Activated CD8-positive, alpha-beta T cell treated with anti-CD3 and anti-CD28 coated beads, Interleukin-2, amount 10 ng/mL, durations not matched to agents 7 days and 5 days (primary cell): ENCODE data around the gene KRTAP13-2. TPM values are rescaled to one million over a fixed set of nuclear protein-coding genes. Genes with fewer than 3 reads are reported as not detected.

Experiments
- microRNA-seq: library from miRNA; unstranded; fragments of <30 nt; microRNA quantifications from one replicate; pipeline ENCODE4 v1.2.0, GENCODE V29; 2022
- total RNA-seq, 2 experiments: library from RNA; stranded (reverse); gene quantifications; one replicate each; pipeline ENCODE4 v1.2.3, GENCODE V29; 2021

Gene KRTAP13-2
- total RNA-seq, 2 experiments from 2014 or later = not detected

Small RNA genes within 50 kb of the gene (microRNA-seq; reads per million reads assigned to microRNA genes)
- gene MIR4327 = not detected

Other genes starting within 250 kb of the KRTAP13-2 start
- gene CLDN17, start 205.5 kb downstream of the KRTAP13-2 start, total RNA-seq = not detected
- gene CLDN8, start 156.2 kb downstream of the KRTAP13-2 start, total RNA-seq = not detected
- not detected for gene KRTAP24-1, start 89.3 kb downstream of the KRTAP13-2 start, total RNA-seq
- gene KRTAP25-1, start 82.8 kb downstream of the KRTAP13-2 start, total RNA-seq = not detected
- gene KRTAP26-1, start 52.0 kb downstream of the KRTAP13-2 start, total RNA-seq = not detected
- gene KRTAP27-1, start 34.6 kb downstream of the KRTAP13-2 start, total RNA-seq = not detected
- gene KRTAP23-1, start 23.7 kb downstream of the KRTAP13-2 start, total RNA-seq = not detected
- not detected for gene KRTAP13-1, start 23.8 kb upstream of the KRTAP13-2 start, total RNA-seq
- gene KRTAP13-3, start 53.7 kb upstream of the KRTAP13-2 start, total RNA-seq = not detected
- gene KRTAP13-4, start 57.9 kb upstream of the KRTAP13-2 start, total RNA-seq = not detected
- not detected for gene KRTAP15-1, start 68.0 kb upstream of the KRTAP13-2 start, total RNA-seq
- gene KRTAP19-1, start 108.1 kb upstream of the KRTAP13-2 start, total RNA-seq = not detected
- not detected for gene KRTAP19-2, start 115.2 kb upstream of the KRTAP13-2 start, total RNA-seq
- gene KRTAP19-3, start 119.7 kb upstream of the KRTAP13-2 start, total RNA-seq = not detected
- gene KRTAP19-4, start 124.9 kb upstream of the KRTAP13-2 start, total RNA-seq = not detected
- gene KRTAP19-5, start 129.9 kb upstream of the KRTAP13-2 start, total RNA-seq = not detected
- not detected for gene KRTAP19-6, start 169.6 kb upstream of the KRTAP13-2 start, total RNA-seq
- not detected for gene KRTAP19-7, start 189.0 kb upstream of the KRTAP13-2 start, total RNA-seq
- gene KRTAP22-2, start 218.1 kb upstream of the KRTAP13-2 start, total RNA-seq = not detected
- gene KRTAP6-3, start 220.2 kb upstream of the KRTAP13-2 start, total RNA-seq = not detected
- not detected for gene KRTAP6-2, start 226.6 kb upstream of the KRTAP13-2 start, total RNA-seq
- not detected for gene KRTAP22-1, start 228.8 kb upstream of the KRTAP13-2 start, total RNA-seq
- not detected for gene KRTAP6-1, start 241.7 kb upstream of the KRTAP13-2 start, total RNA-seq
- gene KRTAP20-1, start 244.2 kb upstream of the KRTAP13-2 start, total RNA-seq = not detected
- gene KRTAP20-4, start 248.4 kb upstream of the KRTAP13-2 start, total RNA-seq = not detected